HG03565 (cell line): ENCODE data around the gene OXLD1.

Experiments used
- ATAC-seq: cut with Tn5 transposase; IDR thresholded peaks from one replicate; pipeline ENCODE4 v1.9.1; 2021; ENCODE audit warnings: mild to moderate bottlenecking, moderate library complexity; ENCODE audit not compliant: unreplicated experiment

The OXLD1 gene

GRCh38 chr17:81655378-81656117 is 10.9 kb downstream of the OXLD1 start:
- no peak for ATAC-seq

- ATAC-seq: no peak
Observed at GRCh38 chr17:81652906-81653771, 13.3 kb downstream of the OXLD1 start.

GRCh38 chr17:81651692-81652091 is 14.7 kb downstream of the OXLD1 start:
- ATAC-seq: no peak

GRCh38 chr17:81650951-81651350 is 15.5 kb downstream of the OXLD1 start:
- no peak for ATAC-seq

GRCh38 chr17:81648707-81649085 is 17.7 kb downstream of the OXLD1 start:
- no peak for ATAC-seq

- no peak for ATAC-seq
Observed at GRCh38 chr17:81648013-81648706, 18.2 kb downstream of the OXLD1 start.

- ATAC-seq: no peak
Observed at GRCh38 chr17:81647640-81648012, 18.8 kb downstream of the OXLD1 start.

GRCh38 chr17:81646869-81647600 is 19.4 kb downstream of the OXLD1 start:
- ATAC-seq: no peak

- ATAC-seq: no peak
Observed at GRCh38 chr17:81644976-81645952, 21.1 kb downstream of the OXLD1 start.

- no peak for ATAC-seq
Observed at GRCh38 chr17:81644496-81644895, 21.9 kb downstream of the OXLD1 start.

- ATAC-seq: no peak
Observed at GRCh38 chr17:81641825-81642489, 24.4 kb downstream of the OXLD1 start.

GRCh38 chr17:81640011-81640410 is 26.4 kb downstream of the OXLD1 start:
- no peak for ATAC-seq

- no peak for ATAC-seq
Observed at GRCh38 chr17:81638683-81639082, 27.7 kb downstream of the OXLD1 start.

GRCh38 chr17:81636505-81637288 is 29.7 kb downstream of the OXLD1 start, which contains the start of the genes NPLOC4 and TSPAN10:
Gene NPLOC4, minus strand, starts transcription at chr17:81637112. Its CDS starts 182 bp downstream, at chr17:81636930.
Gene TSPAN10, plus strand, starts transcription at chr17:81637196. Its CDS starts 5,217 bp downstream, at chr17:81642413.
- peak; percentile 83 for ATAC-seq

- no peak for ATAC-seq
Observed at GRCh38 chr17:81635973-81636504, 30.4 kb downstream of the OXLD1 start.

GRCh38 chr17:81635431-81635830 is 31.0 kb downstream of the OXLD1 start:
- no peak for ATAC-seq

GRCh38 chr17:81631482-81631881 is 34.9 kb downstream of the OXLD1 start:
- ATAC-seq: no peak

- ATAC-seq: no peak
Observed at GRCh38 chr17:81630274-81630673, 36.1 kb downstream of the OXLD1 start.
